OCI-M2 (cell line): ENCODE measurements around the gene SLC12A5.

Experiments used
- DNase-seq: peaks from one replicate; lab custom pipeline; 2025; ENCODE audit not compliant: unreplicated experiment; lab: John Stamatoyannopoulos, UW

The SLC12A5 gene

GRCh38 chr20:46051556-46052308 lies 22.7 kb downstream of the SLC12A5 start:
- no peak for DNase-seq

- DNase-seq = no peak
These were observed 24.4 kb downstream of the SLC12A5 start for GRCh38 chr20:46053416-46053815.

DNA sequence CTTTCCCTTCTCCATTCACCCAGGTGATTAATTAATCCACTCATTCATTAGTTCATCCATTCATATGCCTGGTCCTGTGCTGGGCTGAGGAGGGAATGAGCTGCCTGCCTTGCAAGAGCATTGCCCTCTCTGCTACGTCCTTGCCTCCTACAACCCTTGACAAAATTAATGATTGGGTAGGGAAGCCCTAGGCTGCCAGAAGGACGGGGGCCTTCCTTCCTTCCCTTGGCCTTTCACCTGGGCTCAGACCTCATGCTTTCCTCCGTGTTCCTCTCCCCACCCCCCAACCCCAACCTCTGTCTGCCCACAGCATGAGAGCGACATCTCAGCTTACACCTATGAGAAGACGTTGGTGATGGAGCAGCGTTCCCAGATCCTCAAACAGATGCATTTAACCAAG lies 25.6 kb downstream of the SLC12A5 start:
- no peak for DNase-seq

DNA sequence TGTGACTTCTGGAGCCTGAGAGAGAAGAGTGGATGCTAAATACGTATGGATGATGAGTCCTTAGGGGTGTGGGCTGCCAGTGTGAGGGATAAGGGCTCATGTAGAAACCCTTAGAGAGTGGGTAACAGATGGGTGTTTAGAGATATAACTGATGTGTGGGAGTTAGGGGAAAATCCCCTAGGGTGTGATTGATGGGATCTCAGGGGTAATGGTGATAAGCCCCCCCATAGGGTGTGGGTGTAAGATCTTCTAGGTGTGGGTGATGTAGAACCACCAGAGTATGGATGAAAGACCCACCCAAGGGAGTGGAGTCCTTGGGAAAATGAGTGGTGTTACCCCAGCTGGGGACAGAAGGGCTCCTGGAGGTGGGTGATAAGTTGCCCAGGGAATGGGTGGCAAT lies 26.3 kb downstream of the SLC12A5 start:
- DNase-seq = no peak

GRCh38 chr20:46056027-46056833 lies 27.2 kb downstream of the SLC12A5 start:
- no peak for DNase-seq

GRCh38 chr20:46056970-46057855 lies 28.2 kb downstream of the SLC12A5 start:
- DNase-seq = no peak

- DNase-seq = no peak
These were observed 29.0 kb downstream of the SLC12A5 start for GRCh38 chr20:46057856-46058598.

- DNase-seq = no peak
These were observed 29.7 kb downstream of the SLC12A5 start for GRCh38 chr20:46058599-46059281.

GRCh38 chr20:46060301-46060881 lies 31.4 kb downstream of the SLC12A5 start:
- DNase-seq = no peak

GRCh38 chr20:46060975-46061374 lies 32.0 kb downstream of the SLC12A5 start:
- DNase-seq = no peak

GRCh38 chr20:46062151-46062550 lies 33.1 kb downstream of the SLC12A5 start:
- no peak for DNase-seq

GRCh38 chr20:46062621-46063020 lies 33.6 kb downstream of the SLC12A5 start:
- DNase-seq = no peak

- DNase-seq = no peak
These were observed 34.1 kb downstream of the SLC12A5 start for GRCh38 chr20:46063151-46063550.

DNA sequence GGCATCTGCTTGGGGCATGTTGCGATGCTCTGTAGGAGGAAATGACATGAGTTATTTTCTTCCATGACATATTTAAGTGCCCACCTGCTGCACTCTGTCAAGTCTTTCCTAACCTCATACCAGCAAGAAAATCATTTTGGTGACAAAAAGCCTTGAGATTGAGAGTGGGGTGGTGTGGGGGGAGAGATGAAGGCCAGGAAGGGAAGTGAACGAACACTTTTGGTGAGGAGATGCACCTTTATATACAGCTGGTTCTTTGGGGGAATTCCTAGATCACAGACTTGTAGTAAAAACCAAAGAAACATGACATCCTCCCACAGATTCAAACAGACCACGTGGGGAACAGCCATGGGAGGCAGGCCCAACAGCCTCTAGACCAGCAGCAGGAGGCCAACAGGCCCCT lies 34.6 kb downstream of the SLC12A5 start:
- DNase-seq = no peak

- DNase-seq = no peak
These were observed 36.0 kb downstream of the SLC12A5 start for GRCh38 chr20:46065006-46065405.

GRCh38 chr20:46065691-46066090 lies 36.7 kb downstream of the SLC12A5 start:
- DNase-seq = no peak

DNA sequence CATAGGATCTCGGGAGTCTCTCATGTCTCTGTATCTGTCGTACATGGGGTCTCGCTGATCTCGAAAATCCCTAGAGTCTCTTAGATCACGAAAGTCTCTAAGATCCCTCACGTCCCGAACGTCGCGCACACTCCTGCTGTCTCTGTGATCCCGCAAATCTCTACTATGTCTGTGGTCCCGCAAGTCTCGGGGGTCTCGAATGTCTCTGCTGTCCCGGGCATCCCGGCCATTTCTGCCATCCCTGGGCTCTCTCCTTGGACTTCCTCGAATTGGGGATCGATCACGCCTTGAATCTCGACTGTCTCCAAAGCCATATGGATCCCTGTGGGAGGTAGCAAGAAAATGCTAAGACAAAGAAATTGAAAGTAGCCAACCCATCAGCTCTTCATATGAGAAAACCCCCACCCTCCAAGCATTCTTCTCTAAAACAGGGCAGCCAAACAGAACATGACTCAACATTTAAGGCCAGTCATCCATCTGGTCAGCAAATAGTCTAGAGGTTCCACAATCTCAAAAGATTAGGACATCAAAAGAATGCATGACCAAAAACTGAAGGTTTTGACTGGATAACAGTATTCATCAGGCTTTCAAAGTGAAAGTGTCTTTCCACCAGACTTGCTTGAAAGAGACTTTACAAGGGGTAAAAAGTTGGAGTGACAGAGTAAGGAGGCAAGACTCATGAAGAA lies 41.3 kb downstream of the SLC12A5 start:
- DNase-seq = no peak

DNA sequence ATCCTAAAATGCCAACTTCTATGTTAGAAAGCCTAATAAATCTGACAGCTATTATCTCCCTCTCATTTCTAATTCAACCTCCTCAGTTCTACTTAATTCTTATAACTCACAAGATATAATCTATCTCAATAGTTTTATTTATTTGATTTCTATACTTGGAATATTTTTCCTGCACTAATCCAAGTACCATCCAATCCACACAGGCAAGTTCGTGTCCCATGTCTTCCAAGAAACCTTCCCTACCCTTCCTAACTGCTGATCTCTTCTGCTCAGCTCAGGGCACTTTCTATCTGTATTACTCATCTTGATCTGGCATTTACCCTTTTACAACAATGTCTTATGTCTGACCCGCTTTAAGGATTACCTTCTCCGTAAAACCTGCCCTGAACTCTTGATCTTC lies 42.6 kb downstream of the SLC12A5 start:
- no peak for DNase-seq

DNA sequence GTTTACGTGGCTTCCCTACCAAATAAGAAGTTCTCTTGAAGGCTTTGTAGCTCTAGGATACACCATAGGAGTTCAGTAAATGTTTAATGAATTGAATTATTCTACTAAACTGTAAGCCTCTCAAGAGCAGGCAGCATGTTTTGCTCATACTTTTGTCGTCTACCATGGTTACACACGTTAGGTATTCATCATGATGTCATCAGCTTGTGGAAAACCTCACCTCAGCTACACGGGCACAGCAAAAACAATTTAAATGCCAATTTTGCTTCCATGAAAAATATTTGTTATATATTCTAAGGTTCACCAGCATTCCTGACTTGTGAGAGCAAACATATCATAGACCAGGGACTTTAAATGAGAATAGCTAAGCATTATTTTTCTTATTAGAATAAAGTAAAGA lies 44.0 kb downstream of the SLC12A5 start:
- DNase-seq = no peak
